Measurements from ENCODE around the gene MYO18A.
"Not testable (repeated sequence)": the region's sequence is repeated elsewhere in the genome, so short reads cannot be mapped to it uniquely, and the experiment has no call there.

Gene MYO18A

GRCh38 chr17:29109477-29110371 is 70.5 kb downstream of the MYO18A start:
- no peak for DNase-seq (ENCODE audit: extremely low read depth in 1 of 2, low read depth in 1 of 2)

GRCh38 chr17:29108823-29109476 is 71.2 kb downstream of the MYO18A start:
- no peak for DNase-seq (ENCODE audit: extremely low read depth in 1 of 2, low read depth in 1 of 2)

GRCh38 chr17:29107933-29108822 is 72.0 kb downstream of the MYO18A start:
- DNase-seq (ENCODE audit: extremely low read depth in 1 of 2, low read depth in 1 of 2), result no peak

GRCh38 chr17:29107084-29107483 is 73.1 kb downstream of the MYO18A start:
- DNase-seq (ENCODE audit: extremely low read depth in 1 of 2, low read depth in 1 of 2), result no peak

- no peak for DNase-seq (ENCODE audit: extremely low read depth in 1 of 2, low read depth in 1 of 2)
These were observed 76.9 kb downstream of the MYO18A start for GRCh38 chr17:29103341-29103740.

- no peak for DNase-seq (ENCODE audit: extremely low read depth in 1 of 2, low read depth in 1 of 2)
These were observed 77.4 kb downstream of the MYO18A start for GRCh38 chr17:29102741-29103181.

- DNase-seq (ENCODE audit: extremely low read depth in 1 of 2, low read depth in 1 of 2), result no peak
These were observed 78.2 kb downstream of the MYO18A start for GRCh38 chr17:29102046-29102445.

GRCh38 chr17:29100296-29100695 is 79.9 kb downstream of the MYO18A start:
- no peak for DNase-seq (ENCODE audit: extremely low read depth in 1 of 2, low read depth in 1 of 2)

- no peak for DNase-seq (ENCODE audit: extremely low read depth in 1 of 2, low read depth in 1 of 2)
These were observed 80.7 kb downstream of the MYO18A start for GRCh38 chr17:29099527-29099926.

- no peak for DNase-seq (ENCODE audit: extremely low read depth in 1 of 2, low read depth in 1 of 2)
These were observed 84.1 kb downstream of the MYO18A start for GRCh38 chr17:29096094-29096493.

- DNase-seq (ENCODE audit: extremely low read depth in 1 of 2, low read depth in 1 of 2), result no peak
These were observed 84.8 kb downstream of the MYO18A start for GRCh38 chr17:29095439-29095838.

- DNase-seq (ENCODE audit: extremely low read depth in 1 of 2, low read depth in 1 of 2), result no peak
These were observed 86.0 kb downstream of the MYO18A start for GRCh38 chr17:29094101-29094708.

GRCh38 chr17:29093090-29093871 is 86.9 kb downstream of the MYO18A start:
- DNase-seq (ENCODE audit: extremely low read depth in 1 of 2, low read depth in 1 of 2), result no peak

- no peak for DNase-seq (ENCODE audit: extremely low read depth in 1 of 2, low read depth in 1 of 2)
These were observed 88.5 kb downstream of the MYO18A start for GRCh38 chr17:29091606-29092289.

GRCh38 chr17:29090750-29091605 is 89.2 kb downstream of the MYO18A start:
- DNase-seq (ENCODE audit: extremely low read depth in 1 of 2, low read depth in 1 of 2), result no peak

GRCh38 chr17:29090108-29090507 is 90.1 kb downstream of the MYO18A start:
- DNase-seq (ENCODE audit: extremely low read depth in 1 of 2, low read depth in 1 of 2), result no peak

- DNase-seq (ENCODE audit: extremely low read depth in 1 of 2, low read depth in 1 of 2), result no peak
These were observed 90.6 kb downstream of the MYO18A start for GRCh38 chr17:29089601-29090044.

GRCh38 chr17:29088782-29089181 is 91.4 kb downstream of the MYO18A start:
- DNase-seq (ENCODE audit: extremely low read depth in 1 of 2, low read depth in 1 of 2), result not testable (repeated sequence)
